HepG2 (cell line): ENCODE measurements around the gene HES7. TPM values are rescaled to one million over a fixed set of nuclear protein-coding genes. Genes with fewer than 3 reads are reported as not detected.

Experiments used
- DZIP1 ChIP-seq: sonication (generic); formaldehyde crosslinking; IDR thresholded peaks from 2 replicates; pipeline ENCODE4 v1.5.0; 2020; ENCODE audit warnings: mild to moderate bottlenecking, missing genetic modification reagents
- FOXJ3 ChIP-seq: sonication (generic); formaldehyde crosslinking; IDR thresholded peaks from 2 replicates; pipeline ENCODE4 v1.4.0; 2020; ENCODE audit warnings: missing genetic modification reagents, mild to moderate bottlenecking, borderline replicate concordance
- IRF2 ChIP-seq: IDR thresholded peaks from 2 replicates; pipeline ENCODE4 v1.6.1; 2018; ENCODE audit warnings: missing genetic modification reagents, missing compliant biosample characterization
- IRX3 ChIP-seq: sonication (generic); formaldehyde crosslinking; IDR thresholded peaks from 2 replicates; pipeline ENCODE4 v1.8.1; 2023; ENCODE audit warnings: mild to moderate bottlenecking, low read depth, missing genetic modification reagents, borderline replicate concordance
- MAFK ChIP-seq, 2 experiments: IDR thresholded peaks in 1 of 2; conservative IDR thresholded peaks in 1 of 2; 2 replicates each; pipeline ENCODE4 v1.6.1; 2011; ENCODE audit warnings: improper control_type of control experiment in 2 of 2, low read length in 2 of 2
- MBNL3 ChIP-seq: fragments of 250-450 bp; sonication (Bioruptor Pico); conservative IDR thresholded peaks from 2 replicates; pipeline ENCODE4 v1.8.0; 2022; ENCODE audit warnings: mild to moderate bottlenecking, inconsistent platforms
- MYC ChIP-seq: sonication (generic); formaldehyde crosslinking; IDR thresholded peaks from 2 replicates; pipeline ENCODE4 v1.9.0; 2021; ENCODE audit warnings: missing genetic modification reagents, borderline replicate concordance
- NPAS2 ChIP-seq: sonication (generic); formaldehyde crosslinking; IDR thresholded peaks from 2 replicates; pipeline ENCODE4 v1.8.0; 2022; ENCODE audit warnings: mild to moderate bottlenecking, missing genetic modification reagents, borderline replicate concordance
- NR2F2 ChIP-seq: IDR thresholded peaks from 2 replicates; pipeline ENCODE4 v1.6.1; 2012; ENCODE audit warnings: low read depth, inconsistent platforms, borderline replicate concordance
- SKI ChIP-seq: fragments of 450-650 bp; IDR thresholded peaks from one replicate; pipeline ENCODE4 v1.6.1; 2018; ENCODE audit warnings: mild to moderate bottlenecking; ENCODE audit not compliant: partially characterized antibody
- ZBTB40 ChIP-seq, 2 experiments: fragments of 450-650 bp in 1 of 2; sonication (generic) in 1 of 2; formaldehyde crosslinking in 1 of 2; IDR thresholded peaks; 2 replicates each; pipeline versions ENCODE4 v1.6.1 to v1.8.0; 2016 to 2022; ENCODE audit warnings: antibody characterized with exemption in 1 of 2, mild to moderate bottlenecking in 1 of 2, missing genetic modification reagents in 1 of 2
- ZBTB46 ChIP-seq: sonication (generic); formaldehyde crosslinking; IDR thresholded peaks from 2 replicates; pipeline ENCODE4 v1.4.0; 2020; ENCODE audit warnings: mild to moderate bottlenecking, missing genetic modification reagents, borderline replicate concordance
- ZNF143 ChIP-seq: sonication (generic); formaldehyde crosslinking; IDR thresholded peaks from 2 replicates; pipeline ENCODE4 v1.4.0; 2020; ENCODE audit warnings: missing genetic modification reagents
- ZNF678 ChIP-seq: sonication (generic); formaldehyde crosslinking; IDR thresholded peaks from 2 replicates; pipeline ENCODE4 v1.4.0; 2020; ENCODE audit warnings: mild to moderate bottlenecking, missing genetic modification reagents
- ZNF746 ChIP-seq: sonication (generic); formaldehyde crosslinking; IDR thresholded peaks from 2 replicates; pipeline ENCODE4 v1.8.0; 2022; ENCODE audit warnings: mild to moderate bottlenecking, missing genetic modification reagents
- polyA plus RNA-seq, 8 experiments: library from polyadenylated mRNA; depleted of rRNA in 3 of 8; stranded (reverse) in 7 of 8; unstranded in 1 of 8; fragments of >200 nt; fragmentation: Illumina TruSeq in 4 of 8; extraction: Trizol in 4 of 8; gene quantifications; 2 replicates each; pipeline versions ENCODE4 v1.2.1 to v1.2.3, GENCODE V29; 2011 to 2016; ENCODE audit warnings: low read depth in 4 of 8, missing spikeins in 1 of 8, mixed read lengths in 1 of 8; ENCODE audit not compliant: insufficient read depth in 1 of 8
- total RNA-seq, 5 experiments: library from RNA; depleted of rRNA; stranded (reverse); fragments of >200 nt; fragmentation: Illumina TruSeq; extraction: Trizol; gene quantifications; 2 replicates each; pipeline ENCODE4 v1.2.3, GENCODE V29; 2016; ENCODE audit warnings: low read depth in 1 of 5

Gene HES7
- total and polyA plus RNA-seq, 2 of the 13 experiments (the other 11 are each of a cell fraction or from before 2014, with no cell fraction given): not detected

- TF ChIP-seq ZNF746 (CRISPR knock-in tag): no peak
- peak; percentile 59; the same call in 1 of the 2 replicates for TF ChIP-seq MYC (CRISPR knock-in tag)
- TF ChIP-seq ZNF678 (CRISPR knock-in tag): no peak
- TF ChIP-seq IRX3 (CRISPR knock-in tag): no peak
- no peak for TF ChIP-seq DZIP1 (CRISPR knock-in tag)
- TF ChIP-seq ZBTB46 (CRISPR knock-in tag): no peak
- TF ChIP-seq ZBTB40 (IDR thresholded peaks at IDR 0.05): no peak
- no peak for TF ChIP-seq ZBTB40 (CRISPR knock-in tag; IDR thresholded peaks at IDR 0.05)
- TF ChIP-seq SKI: no peak
- no peak for TF ChIP-seq NR2F2
- peak; percentile 91; the same call in 1 of the 2 replicates for TF ChIP-seq NPAS2
- TF ChIP-seq MBNL3 (CRISPR knock-in tag): no peak
- peak; percentile 43; the same call in 1 of the 2 replicates for TF ChIP-seq FOXJ3
- TF ChIP-seq ZNF143: no peak
- TF ChIP-seq MAFK (conservative IDR thresholded peaks at IDR 0.05 in 1 of 2, IDR thresholded peaks at IDR 0.05 in 1 of 2; ENCODE audit: low read length in 2 of 2): no peak
- peak; percentile 48; the same call in 1 of the 2 replicates for TF ChIP-seq IRF2
Measured at GRCh38 chr17:8156246-8156992, 32.5 kb upstream of the HES7 start (continued).
